EH (cell line): ENCODE data around the gene PLD5.
"Not testable (repeated sequence)": the region's sequence is repeated elsewhere in the genome, so short reads cannot be mapped to it uniquely, and the experiment has no call there.

Experiments used
- DNase-seq: peaks from one replicate; pipeline ENCODE4 v3.0.0-alpha.2; 2015; ENCODE audit warnings: low read depth

The PLD5 gene

DNA sequence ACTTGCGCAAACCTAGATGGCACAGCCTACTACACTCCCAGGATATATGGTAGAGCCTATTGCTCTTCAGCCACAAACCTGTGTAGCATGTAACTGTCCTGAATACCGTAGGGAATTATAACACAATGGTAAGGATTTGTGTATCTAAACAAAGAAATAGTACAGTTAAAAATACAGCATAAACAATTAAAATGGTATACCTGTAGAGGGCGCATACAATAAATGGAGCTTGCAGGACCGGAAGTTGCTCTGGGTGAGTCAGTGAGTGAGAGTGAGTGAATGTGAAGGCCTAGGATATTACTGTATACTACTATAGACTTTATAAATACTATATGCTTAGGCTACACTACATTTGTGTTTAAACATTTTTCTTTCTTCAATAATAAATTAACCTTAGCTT lies 99.3 kb downstream of the PLD5 start:
- DNase-seq, result no peak

- DNase-seq, result no peak
These were observed 107.8 kb downstream of the PLD5 start for GRCh38 chr1:242416657-242417056.

GRCh38 chr1:242412921-242413320 lies 111.6 kb downstream of the PLD5 start:
- DNase-seq, result no peak

GRCh38 chr1:242411901-242412300 lies 112.6 kb downstream of the PLD5 start:
- no peak for DNase-seq

- no peak for DNase-seq
These were observed 118.5 kb downstream of the PLD5 start for GRCh38 chr1:242405947-242406346.

GRCh38 chr1:242404296-242404695 lies 120.2 kb downstream of the PLD5 start:
- no peak for DNase-seq

- no peak for DNase-seq
These were observed 121.5 kb downstream of the PLD5 start for GRCh38 chr1:242402956-242403355.

DNA sequence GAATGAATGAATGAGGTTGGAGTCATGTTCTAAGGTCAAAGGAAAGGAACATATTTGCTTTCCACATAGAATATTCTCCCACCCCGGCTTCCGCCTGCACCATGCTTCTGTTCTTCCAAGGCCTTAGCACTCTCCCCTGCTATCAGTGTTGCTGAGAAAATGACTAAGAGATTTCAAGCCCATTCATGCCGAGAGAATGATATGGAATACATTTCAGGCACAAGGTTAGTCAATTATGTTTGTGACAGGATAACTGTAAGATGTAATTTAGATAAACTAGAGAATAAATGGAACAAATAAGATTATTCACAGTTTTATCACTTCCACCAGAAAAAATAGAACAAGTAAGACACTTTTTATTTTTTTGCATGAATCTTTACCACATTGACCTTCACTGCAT lies 122.6 kb downstream of the PLD5 start:
- DNase-seq, result no peak

GRCh38 chr1:242398351-242398750 lies 126.1 kb downstream of the PLD5 start:
- DNase-seq, result no peak

DNA sequence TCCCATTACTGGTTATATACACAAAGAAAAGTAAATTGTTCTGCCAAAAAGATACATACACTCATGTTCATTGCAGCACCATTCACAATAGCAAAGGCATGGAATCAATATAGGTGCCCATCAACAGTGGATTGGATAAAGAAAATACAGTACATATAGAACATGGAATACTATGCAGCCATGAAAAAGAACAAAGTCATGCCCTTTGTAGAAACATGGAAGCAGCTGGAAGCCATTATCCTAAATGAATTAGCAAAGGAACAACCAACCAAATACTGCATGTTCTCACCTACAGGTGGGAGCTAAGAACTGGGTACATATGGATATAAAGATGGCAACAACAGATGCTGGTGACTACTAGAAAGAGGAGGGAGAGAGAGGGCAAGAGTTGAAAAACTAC lies 132.6 kb downstream of the PLD5 start:
- no peak for DNase-seq

- DNase-seq, result not testable (repeated sequence)
These were observed 148.4 kb downstream of the PLD5 start for GRCh38 chr1:242376121-242376520.

DNA sequence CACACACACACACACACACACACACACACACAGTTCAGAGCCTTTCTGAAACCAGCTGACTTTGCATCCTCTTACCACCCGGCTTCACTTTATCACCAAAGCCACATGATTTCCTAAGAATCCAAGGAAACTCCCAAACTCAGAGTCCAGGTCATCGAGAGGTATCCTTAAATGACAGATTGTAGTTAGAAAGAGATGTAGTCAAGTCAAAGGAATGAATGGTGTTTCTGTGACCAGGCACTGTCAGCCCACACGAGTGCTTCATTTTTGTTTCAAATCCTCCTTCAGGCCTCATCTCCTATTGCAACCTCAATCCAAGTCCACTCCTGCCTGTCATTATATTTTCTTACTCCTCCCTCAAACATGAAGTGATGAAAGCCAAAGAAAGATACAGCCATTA lies 174.1 kb downstream of the PLD5 start:
- DNase-seq, result not testable (repeated sequence)

DNA sequence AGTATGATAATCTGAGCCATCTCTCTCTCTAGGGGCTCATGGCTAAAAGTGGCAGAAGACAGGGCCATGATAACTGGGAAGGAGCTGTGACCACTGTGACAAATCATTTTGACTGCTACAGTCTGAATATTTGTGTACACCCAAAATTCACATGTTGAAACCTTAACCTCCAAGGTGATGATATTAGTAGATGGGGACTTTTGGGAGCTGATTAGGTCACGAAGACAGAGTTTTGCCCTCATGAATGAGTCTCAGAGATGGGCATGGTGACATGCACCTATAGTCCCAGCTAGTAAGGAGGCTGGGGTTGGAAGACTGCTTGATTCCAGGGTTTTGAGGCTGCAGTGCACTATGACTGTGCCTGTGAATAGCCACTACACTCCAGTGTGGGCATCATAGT lies 174.9 kb downstream of the PLD5 start:
- no peak for DNase-seq

GRCh38 chr1:242330865-242331264 lies 193.6 kb downstream of the PLD5 start:
- DNase-seq, result not testable (repeated sequence)

- DNase-seq, result not testable (repeated sequence)
These were observed 197.1 kb downstream of the PLD5 start for GRCh38 chr1:242327381-242327780.

GRCh38 chr1:242321981-242322380 lies 202.5 kb downstream of the PLD5 start:
- DNase-seq, result not testable (repeated sequence)

- DNase-seq, result no peak
These were observed 206.4 kb downstream of the PLD5 start for GRCh38 chr1:242318140-242318539.

- DNase-seq, result not testable (repeated sequence)
These were observed 209.6 kb downstream of the PLD5 start for GRCh38 chr1:242314865-242315264.

- not testable (repeated sequence) for DNase-seq
These were observed 210.3 kb downstream of the PLD5 start for GRCh38 chr1:242314085-242314649.

DNA sequence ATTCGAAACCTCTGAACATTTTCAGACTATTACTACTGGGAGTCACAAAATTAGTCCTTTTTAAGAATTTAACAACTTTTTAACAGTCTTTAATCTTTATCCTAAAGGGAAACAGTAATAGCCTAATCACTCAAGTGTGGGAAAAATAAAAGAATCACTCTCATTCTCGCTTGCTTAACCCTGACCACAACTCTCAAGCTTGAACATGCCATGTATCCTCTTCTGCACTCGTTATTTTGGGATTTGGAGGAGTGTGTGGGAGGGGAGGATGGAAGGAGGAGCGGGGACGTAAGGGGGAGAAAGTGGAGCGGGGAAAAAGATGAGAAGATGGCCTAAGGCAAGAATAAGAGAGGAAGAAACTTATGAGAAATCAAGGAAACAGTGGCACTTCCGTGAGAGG lies 215.8 kb downstream of the PLD5 start:
- not testable (repeated sequence) for DNase-seq

DNA sequence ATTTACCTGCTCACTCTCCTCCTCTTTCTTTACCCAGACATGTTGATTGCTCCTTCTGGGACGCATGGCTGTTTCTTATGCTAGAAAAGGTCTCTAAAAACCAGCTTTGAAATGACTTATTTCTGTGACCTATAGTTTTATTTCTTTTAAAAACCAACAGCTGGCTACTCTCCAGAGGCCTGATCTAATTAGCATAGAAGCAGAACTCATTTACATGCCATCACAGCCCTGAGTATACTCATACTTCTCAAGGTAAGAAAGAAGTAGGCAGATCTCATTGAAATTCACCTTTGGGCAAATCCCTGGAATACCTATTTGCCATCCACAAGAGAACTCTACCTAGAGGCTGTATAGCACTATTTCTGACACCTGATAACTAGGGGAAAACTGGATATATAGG lies 230.7 kb downstream of the PLD5 start:
- not testable (repeated sequence) for DNase-seq

- not testable (repeated sequence) for DNase-seq
These were observed 236.4 kb downstream of the PLD5 start for GRCh38 chr1:242288067-242288466.

DNA sequence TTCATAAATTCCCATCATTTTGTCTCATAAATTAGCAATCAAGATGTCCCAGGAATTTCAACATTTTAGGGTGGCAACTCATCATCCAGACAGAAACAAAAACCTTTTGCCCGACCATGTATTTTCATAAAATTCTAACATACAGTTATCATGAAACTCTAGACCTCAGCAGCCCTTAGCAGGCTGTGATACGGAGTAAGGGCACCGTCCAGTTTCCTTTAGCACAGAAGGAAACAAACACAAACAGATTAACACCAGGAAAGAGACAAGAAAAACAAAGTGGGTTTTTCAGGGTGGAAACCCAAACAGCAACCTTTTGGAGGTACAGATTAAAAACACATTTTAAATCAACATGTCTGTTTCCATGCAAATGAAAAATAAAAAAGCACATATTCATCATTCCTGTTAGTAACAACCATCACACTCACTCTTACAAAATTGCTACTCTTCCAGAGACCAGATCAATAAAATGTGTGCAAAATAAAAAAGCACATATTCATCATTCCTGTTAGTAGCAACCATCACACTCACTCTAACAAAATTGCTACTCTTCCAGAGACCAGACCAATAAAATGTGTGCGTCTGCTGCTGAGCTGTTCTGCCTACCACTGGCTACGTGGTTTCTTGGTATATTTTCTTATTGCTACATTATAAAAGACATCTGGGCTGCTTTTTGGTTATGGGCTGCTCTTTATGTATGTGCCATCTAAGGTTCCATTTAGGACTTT lies 241.6 kb downstream of the PLD5 start:
- not testable (repeated sequence) for DNase-seq

DNA sequence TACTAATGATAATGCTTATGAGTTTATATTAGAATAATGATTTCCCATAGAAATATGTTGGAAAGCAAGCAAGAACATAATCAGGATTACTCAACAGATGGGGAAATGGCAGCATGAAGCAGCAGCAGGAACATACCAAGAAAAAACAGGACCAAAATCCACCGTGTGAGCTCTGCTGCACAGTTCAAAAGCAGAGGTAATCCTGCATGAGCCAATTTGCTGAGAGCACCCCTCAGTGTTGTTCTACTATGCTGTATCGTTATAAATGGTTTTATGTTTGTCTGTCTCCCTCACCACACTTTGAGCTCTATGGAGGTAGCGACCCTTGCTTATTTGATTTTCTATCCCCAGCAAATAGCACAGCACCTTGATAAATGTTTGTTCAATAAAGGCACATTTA lies 246.1 kb downstream of the PLD5 start:
- not testable (repeated sequence) for DNase-seq
